ENCODE measurements around the gene TRIM46.

Gene TRIM46

DNA sequence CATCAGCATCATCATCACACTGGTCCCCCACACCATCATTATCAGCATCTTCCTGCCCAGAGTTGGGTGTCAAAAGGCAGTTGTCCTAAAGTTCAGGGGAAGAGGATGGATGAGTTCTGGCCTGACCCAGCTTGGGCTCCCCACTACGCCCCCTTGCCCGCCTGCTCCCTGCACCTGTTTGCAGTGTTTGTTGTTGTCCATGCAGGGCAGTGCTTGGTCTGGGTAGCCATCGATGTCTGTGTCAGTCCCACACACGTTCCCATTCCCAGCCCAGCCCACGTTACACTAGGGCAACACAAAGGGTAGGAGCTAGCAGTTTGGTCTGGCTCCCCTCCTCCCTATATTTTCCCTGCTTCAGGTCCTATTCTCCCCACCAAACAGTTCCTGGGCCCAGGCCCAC is 27.3 kb downstream of the TRIM46 start:
- no peak for DNase-seq (ENCODE audit: extremely low spot score)
- ChIA-PET POLR2A (interaction anchor here (1.5 kb wide), 1 partner anchor 24 kb away, joined by 3 read pairs; no protein-coding TSS in a partner anchor), CTCF (no interaction called here)
- TF ChIP-seq FOXM1 (IDR thresholded peaks at IDR 0.05; ENCODE audit: borderline replicate concordance) (no peak), TARDBP (IDR thresholded peaks at IDR 0.05) (no peak), L3MBTL2 (conservative IDR thresholded peaks at IDR 0.05) (no peak), CTBP1 (IDR thresholded peaks at IDR 0.05; ENCODE audit: borderline replicate concordance) (no peak), ZNF384 (IDR thresholded peaks at IDR 0.05) (no peak), BHLHE40 (IDR thresholded peaks at IDR 0.05; ENCODE audit: borderline replicate concordance) (no peak), HDGF (IDR thresholded peaks at IDR 0.05; ENCODE audit: borderline replicate concordance) (no peak), FOXK2 (IDR thresholded peaks at IDR 0.05) (no peak), FOXA1 (IDR thresholded peaks at IDR 0.05) (no peak), SUZ12 (IDR thresholded peaks at IDR 0.05) (no peak), SP1 (IDR thresholded peaks at IDR 0.05) (no peak)
- TF ChIP-seq, protein P1, sequence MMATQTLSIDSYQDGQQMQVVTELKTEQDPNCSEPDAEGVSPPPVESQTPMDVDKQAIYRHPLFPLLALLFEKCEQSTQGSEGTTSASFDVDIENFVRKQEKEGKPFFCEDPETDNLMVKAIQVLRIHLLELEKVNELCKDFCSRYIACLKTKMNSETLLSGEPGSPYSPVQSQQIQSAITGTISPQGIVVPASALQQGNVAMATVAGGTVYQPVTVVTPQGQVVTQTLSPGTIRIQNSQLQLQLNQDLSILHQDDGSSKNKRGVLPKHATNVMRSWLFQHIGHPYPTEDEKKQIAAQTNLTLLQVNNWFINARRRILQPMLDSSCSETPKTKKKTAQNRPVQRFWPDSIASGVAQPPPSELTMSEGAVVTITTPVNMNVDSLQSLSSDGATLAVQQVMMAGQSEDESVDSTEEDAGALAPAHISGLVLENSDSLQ (IDR thresholded peaks at IDR 0.05) = no peak

DNA sequence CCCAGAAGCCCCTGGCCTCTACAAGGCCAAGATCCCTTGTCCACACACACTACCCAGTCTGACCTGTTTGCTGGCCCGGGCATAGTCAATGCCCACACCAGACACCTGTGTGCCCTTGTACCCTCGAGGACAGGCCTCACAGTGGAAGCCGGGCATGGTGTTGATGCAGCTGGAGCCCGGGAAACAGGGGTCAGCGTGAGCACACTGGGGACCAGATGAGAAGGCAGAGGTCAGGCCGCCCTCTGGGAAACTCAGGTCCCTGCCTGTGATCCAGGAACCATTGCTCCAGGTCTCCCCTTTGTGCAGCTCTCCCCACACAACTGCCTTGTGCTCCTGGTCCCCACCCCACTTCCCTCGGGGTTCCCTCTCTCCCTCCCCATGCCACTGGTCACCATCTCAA is 28.5 kb downstream of the TRIM46 start:
- no peak for DNase-seq (ENCODE audit: extremely low spot score)
- POLR2A ChIA-PET = interaction anchor here (1.3 to 4.2 kb wide), 3 partner anchors 8 to 29 kb away, joined by 3 to 13 read pairs (median 6); partner anchors contain the start of gene KRTCAP2
- TF ChIP-seq LEF1 (IDR thresholded peaks at IDR 0.05; ENCODE audit: borderline replicate concordance) (no peak), ELF4 (IDR thresholded peaks at IDR 0.05) (no peak), TARDBP (IDR thresholded peaks at IDR 0.05) (no peak), L3MBTL2 (conservative IDR thresholded peaks at IDR 0.05) (no peak), FOXA1 (IDR thresholded peaks at IDR 0.05) (no peak), BHLHE40 (IDR thresholded peaks at IDR 0.05; ENCODE audit: borderline replicate concordance) (no peak), ZNF384 (IDR thresholded peaks at IDR 0.05) (no peak), FOXM1 (IDR thresholded peaks at IDR 0.05; ENCODE audit: borderline replicate concordance) (no peak), NFRKB (IDR thresholded peaks at IDR 0.05) (no peak), SP1 (IDR thresholded peaks at IDR 0.05) (no peak), FOXK2 (IDR thresholded peaks at IDR 0.05) (no peak), HDGF (IDR thresholded peaks at IDR 0.05; ENCODE audit: borderline replicate concordance) (no peak), ARNT (IDR thresholded peaks at IDR 0.05) (no peak), SUZ12 (IDR thresholded peaks at IDR 0.05) (no peak), CTBP1 (IDR thresholded peaks at IDR 0.05; ENCODE audit: borderline replicate concordance) (no peak)
- TF ChIP-seq, protein P1 (IDR thresholded peaks at IDR 0.05) = no peak
- CTCF ChIA-PET = interaction anchor here (1.0 to 2.6 kb wide), 2 partner anchors 8 to 34 kb away, joined by 3 to 7 read pairs; no protein-coding TSS in a partner anchor

DNA sequence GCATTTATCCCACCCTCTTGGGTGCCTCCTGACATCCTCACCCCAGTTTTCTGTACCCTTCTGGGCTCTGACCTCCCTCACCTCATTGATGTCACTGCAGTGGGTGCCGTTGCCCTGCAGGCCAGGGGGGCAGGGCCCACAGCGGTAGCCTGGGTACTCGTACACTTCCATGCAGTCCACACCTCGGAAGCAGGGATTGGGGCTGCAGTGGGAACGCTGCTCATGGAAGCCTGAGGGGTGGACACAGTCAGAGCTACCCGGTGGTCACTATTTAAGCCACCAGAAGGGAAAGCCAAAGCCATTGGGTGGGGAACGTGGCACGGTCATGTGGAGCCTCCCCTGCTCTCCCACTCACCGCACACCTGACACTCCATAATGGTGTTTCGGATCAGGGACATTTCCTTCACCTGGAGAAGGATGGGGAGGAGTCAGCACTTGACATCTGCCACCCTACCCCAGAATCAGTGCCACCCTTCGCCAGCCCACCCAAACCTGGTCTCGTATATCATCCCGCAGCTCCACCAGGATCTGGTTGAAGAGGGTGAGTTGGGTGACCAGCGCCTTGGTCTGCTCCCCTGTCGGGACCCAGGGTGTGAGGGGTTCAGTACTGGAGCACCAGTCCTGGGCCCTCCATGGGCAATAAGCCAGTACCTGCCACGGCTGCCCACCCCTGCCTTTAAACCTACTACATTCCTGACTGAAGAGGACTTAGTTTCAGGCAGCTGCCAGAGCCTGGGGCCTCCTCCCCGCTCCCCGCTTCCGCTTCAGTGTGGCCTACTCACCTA is 29.3 kb downstream of the TRIM46 start:
- DNase-seq (ENCODE audit: extremely low spot score) = no peak
- CTCF ChIA-PET = interaction anchor here (1.0 to 2.6 kb wide), 2 partner anchors 9 to 35 kb away, joined by 3 to 7 read pairs; no protein-coding TSS in a partner anchor
- POLR2A ChIA-PET = interaction anchor here (1.2 to 4.2 kb wide), 3 partner anchors 9 to 30 kb away, joined by 3 to 13 read pairs (median 6); partner anchors contain the start of gene KRTCAP2
- TF ChIP-seq FOXA1 (IDR thresholded peaks at IDR 0.05) = no peak
- no peak for TF ChIP-seq ELF4 (IDR thresholded peaks at IDR 0.05)
- no peak for TF ChIP-seq ZNF384 (IDR thresholded peaks at IDR 0.05)
- TF ChIP-seq SP1 (IDR thresholded peaks at IDR 0.05) = no peak
- TF ChIP-seq NFRKB (IDR thresholded peaks at IDR 0.05) = no peak
- TF ChIP-seq LEF1 (IDR thresholded peaks at IDR 0.05; ENCODE audit: borderline replicate concordance) = no peak
- no peak for TF ChIP-seq CTBP1 (IDR thresholded peaks at IDR 0.05; ENCODE audit: borderline replicate concordance)
- no peak for TF ChIP-seq HDGF (IDR thresholded peaks at IDR 0.05; ENCODE audit: borderline replicate concordance)
- no peak for TF ChIP-seq ARNT (IDR thresholded peaks at IDR 0.05)

DNA sequence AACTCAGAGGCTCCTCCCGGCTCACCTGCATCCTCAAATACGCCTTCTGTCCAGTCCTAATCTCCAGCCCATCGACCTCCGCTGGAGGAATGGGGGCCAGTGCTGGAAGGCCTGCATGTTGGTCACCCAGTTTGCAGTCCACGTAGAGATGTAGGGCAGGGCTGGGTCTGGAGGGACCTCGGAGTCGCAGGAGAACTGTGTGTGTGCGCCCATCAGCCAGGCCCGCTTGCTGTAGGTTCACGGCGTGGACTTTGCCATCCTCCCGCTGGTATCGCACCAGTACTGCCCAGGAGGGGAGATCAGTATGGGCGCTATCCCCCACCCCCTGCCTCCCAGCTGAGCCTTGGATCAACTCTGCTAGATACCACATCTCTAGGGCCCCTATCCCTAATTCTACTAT is 31.4 kb downstream of the TRIM46 start:
- CTCF ChIA-PET = no interaction called here
- TF ChIP-seq CTBP1 (IDR thresholded peaks at IDR 0.05; ENCODE audit: borderline replicate concordance) (no peak), FOXK2 (IDR thresholded peaks at IDR 0.05) (no peak), ZNF384 (IDR thresholded peaks at IDR 0.05) (no peak), BHLHE40 (IDR thresholded peaks at IDR 0.05; ENCODE audit: borderline replicate concordance) (no peak), HDGF (IDR thresholded peaks at IDR 0.05; ENCODE audit: borderline replicate concordance) (no peak), L3MBTL2 (conservative IDR thresholded peaks at IDR 0.05) (no peak), TARDBP (IDR thresholded peaks at IDR 0.05) (no peak), SP1 (IDR thresholded peaks at IDR 0.05) (no peak), FOXA1 (IDR thresholded peaks at IDR 0.05) (no peak), ARNT (IDR thresholded peaks at IDR 0.05) (no peak), NFRKB (IDR thresholded peaks at IDR 0.05) (no peak), FOXM1 (IDR thresholded peaks at IDR 0.05; ENCODE audit: borderline replicate concordance) (no peak), SUZ12 (IDR thresholded peaks at IDR 0.05) (no peak), LEF1 (IDR thresholded peaks at IDR 0.05; ENCODE audit: borderline replicate concordance) (no peak), ELF4 (IDR thresholded peaks at IDR 0.05) (no peak)
- TF ChIP-seq, protein P1 (IDR thresholded peaks at IDR 0.05) = no peak
- POLR2A ChIA-PET = interaction anchor here (1.7 to 4.2 kb wide), 2 partner anchors 9 to 32 kb away, joined by 4 to 13 read pairs; partner anchors contain the start of gene KRTCAP2
- DNase-seq (ENCODE audit: extremely low spot score) = no peak

DNA sequence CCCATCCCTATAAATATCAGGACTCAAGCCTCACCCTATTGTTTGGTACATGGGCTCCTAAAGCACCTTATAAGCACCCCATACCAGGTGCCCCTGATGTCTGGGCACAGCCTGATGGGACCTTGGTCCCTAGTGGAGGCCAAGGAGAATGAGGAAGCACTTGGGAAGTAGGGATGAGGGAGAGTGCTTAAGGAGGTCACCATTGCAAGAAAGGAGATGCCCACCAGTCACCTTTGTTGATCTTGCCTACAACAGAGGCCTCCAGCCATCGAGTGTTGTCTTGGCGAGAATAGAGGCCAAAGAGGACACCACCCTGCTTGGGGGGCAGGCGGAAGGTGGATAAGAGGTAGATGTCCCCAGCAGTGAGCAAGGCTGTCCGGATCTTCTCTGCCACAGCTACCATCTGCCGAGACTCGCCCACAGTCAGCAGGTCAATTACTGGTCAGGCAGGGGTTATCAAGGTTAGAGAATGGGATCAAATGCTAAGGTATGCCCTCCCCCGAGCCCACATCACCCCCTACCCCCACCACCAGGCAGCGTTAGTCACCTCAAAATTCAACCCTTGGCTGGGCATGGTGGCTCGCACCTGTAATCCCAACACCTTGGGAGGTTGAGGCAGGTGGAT is 32.4 kb downstream of the TRIM46 start:
- POLR2A ChIA-PET = interaction anchor here (0.7 to 3.7 kb wide), 2 partner anchors 21 kb away, joined by 3 to 37 read pairs; no protein-coding TSS in a partner anchor

More for the DNA sequence above, 32.4 kb downstream of the TRIM46 start:
- no peak for TF ChIP-seq HDGF (IDR thresholded peaks at IDR 0.05; ENCODE audit: borderline replicate concordance)
- TF ChIP-seq ZNF384 (IDR thresholded peaks at IDR 0.05) = no peak
- no peak for TF ChIP-seq FOXK2 (IDR thresholded peaks at IDR 0.05)
- no peak for TF ChIP-seq SUZ12 (IDR thresholded peaks at IDR 0.05)
- no peak for TF ChIP-seq ARNT (IDR thresholded peaks at IDR 0.05)
- no peak for TF ChIP-seq TARDBP (IDR thresholded peaks at IDR 0.05)
- TF ChIP-seq CTBP1 (IDR thresholded peaks at IDR 0.05; ENCODE audit: borderline replicate concordance) = no peak
- TF ChIP-seq NFRKB (IDR thresholded peaks at IDR 0.05) = no peak
- no peak for TF ChIP-seq ELF4 (IDR thresholded peaks at IDR 0.05)
- TF ChIP-seq L3MBTL2 (conservative IDR thresholded peaks at IDR 0.05) = no peak
- no peak for TF ChIP-seq FOXA1 (IDR thresholded peaks at IDR 0.05)
- TF ChIP-seq BHLHE40 (IDR thresholded peaks at IDR 0.05; ENCODE audit: borderline replicate concordance) = no peak
- TF ChIP-seq, protein P1 (IDR thresholded peaks at IDR 0.05) = no peak
- TF ChIP-seq SP1 (IDR thresholded peaks at IDR 0.05) = no peak
- no peak for TF ChIP-seq FOXM1 (IDR thresholded peaks at IDR 0.05; ENCODE audit: borderline replicate concordance)
- no peak for TF ChIP-seq LEF1 (IDR thresholded peaks at IDR 0.05; ENCODE audit: borderline replicate concordance)
- DNase-seq (ENCODE audit: extremely low spot score) = no peak
- CTCF ChIA-PET = no interaction called here
